Mesendoderm (in vitro differentiated cells): ENCODE measurements around the gene MEX3A.

Experiments
- DNase-seq: peaks from one replicate; pipeline ENCODE4 v3.0.0; 2013
- H2AK5ac ChIP-seq: 2 replicates; pipeline ENCODE4 v1.6.1; 2013; ENCODE audit warnings: low read length, inconsistent platforms
- H2BK120ac ChIP-seq: 2 replicates; pipeline ENCODE4 v1.6.1; 2013; ENCODE audit warnings: low read depth, mild to moderate bottlenecking, low read length, moderate library complexity, mixed read lengths
- H2BK15ac ChIP-seq: replicated peaks from 2 replicates; pipeline ENCODE4 v1.6.1; 2013; ENCODE audit warnings: low read depth, mild to moderate bottlenecking, moderate library complexity
- H2BK5ac ChIP-seq: 2 replicates; pipeline ENCODE4 v1.6.1; 2013; ENCODE audit warnings: low read length, inconsistent platforms
- H3K18ac ChIP-seq: 2 replicates; pipeline ENCODE4 v1.6.1; 2013; ENCODE audit warnings: mild to moderate bottlenecking, low read length, mixed read lengths
- H3K23ac ChIP-seq: one replicate; pipeline ENCODE4 v1.6.1; 2013; ENCODE audit warnings: low read length
- H3K27ac ChIP-seq: 2 replicates; pipeline ENCODE4 v1.5.1; 2013; ENCODE audit warnings: low read depth, mild to moderate bottlenecking, inconsistent platforms, low read length, moderate library complexity
- H3K27me3 ChIP-seq: 2 replicates; pipeline ENCODE4 v1.6.1; 2013; ENCODE audit warnings: low read length, control low read depth, mild to moderate bottlenecking, inconsistent platforms; ENCODE audit not compliant: insufficient read depth, poor library complexity
- H3K36me3 ChIP-seq: 2 replicates; pipeline ENCODE4 v1.6.1; 2013; ENCODE audit warnings: low read length, inconsistent platforms; ENCODE audit not compliant: control insufficient read depth, insufficient read depth
- H3K4ac ChIP-seq: one replicate; pipeline ENCODE4 v1.6.1; 2013; ENCODE audit warnings: low read depth, mild to moderate bottlenecking, low read length, moderate library complexity
- H3K4me1 ChIP-seq: 2 replicates; pipeline ENCODE4 v1.6.1; 2013; ENCODE audit warnings: low read depth, low read length, inconsistent platforms; ENCODE audit not compliant: control insufficient read depth
- H3K4me2 ChIP-seq: 2 replicates; pipeline ENCODE4 v1.6.1; 2013; ENCODE audit warnings: low read length
- H3K4me3 ChIP-seq: 2 replicates; pipeline ENCODE4 v1.5.1; 2013; ENCODE audit warnings: mild to moderate bottlenecking, low read length
- H3K56ac ChIP-seq: one replicate; pipeline ENCODE4 v1.6.1; 2013; ENCODE audit warnings: low read length
- H3K79me1 ChIP-seq: 2 replicates; pipeline ENCODE4 v1.6.1; 2013; ENCODE audit warnings: low read length, inconsistent platforms
- H3K79me2 ChIP-seq: 2 replicates; pipeline ENCODE4 v1.6.1; 2013; ENCODE audit warnings: mild to moderate bottlenecking, low read length; ENCODE audit not compliant: control insufficient read depth, insufficient read depth
- H3K9ac ChIP-seq: 2 replicates; pipeline ENCODE4 v1.6.1; 2013; ENCODE audit warnings: low read length, inconsistent platforms
- H4K5ac ChIP-seq: one replicate; pipeline ENCODE4 v1.6.1; 2013; ENCODE audit warnings: low read length
- H4K8ac ChIP-seq: one replicate; pipeline ENCODE4 v1.6.1; 2013; ENCODE audit warnings: low read depth, mild to moderate bottlenecking, control low read depth, low read length, moderate library complexity
- WGBS: extraction: QIAGEN DNeasy Blood & Tissue Kit; methylation state at CpG from one replicate; pipeline ENCODE4 v1.1.7; 2013; ENCODE audit warnings: low lambda C conversion rate, missing lambda C conversion rate; ENCODE audit not compliant: insufficient coverage; ENCODE audit errors: extremely low coverage; 5-methylcytosine and 5-hydroxymethylcytosine counted together

MEX3A gene

GRCh38 chr1:156077430-156077760, 4.9 kb downstream of the MEX3A start:
- Histone ChIP-seq H4K8ac (no peak overlapping the region), H2BK5ac (no peak overlapping the region), H3K4ac (no peak overlapping the region), H3K23ac (peak overlapping the region; percentile 72), H2BK15ac (no peak overlapping the region), H3K79me2 (peaks cover 64% of the 10 kb centered on the region), H3K27ac (no peak overlapping the region), H3K9ac (peak overlapping the region; percentile 61), H2AK5ac (peak overlapping the region; percentile 52), H4K5ac (no peak overlapping the region), H3K56ac (peak overlapping the region; percentile 77), H3K36me3 (peaks cover 5% of the 10 kb centered on the region), H3K27me3 (no peaks in the 10 kb centered on the region), H3K4me3 (no peak overlapping the region), H3K4me2 (peak overlapping the region; percentile 12), H3K18ac (no peak overlapping the region), H3K79me1 (peaks cover 31% of the 10 kb centered on the region), H3K4me1 (peaks cover 49% of the 10 kb centered on the region), H2BK120ac (no peak overlapping the region)
- no peak for DNase-seq
- no CpG with 5 or more reads among the region's 19 CpGs for WGBS

DNA sequence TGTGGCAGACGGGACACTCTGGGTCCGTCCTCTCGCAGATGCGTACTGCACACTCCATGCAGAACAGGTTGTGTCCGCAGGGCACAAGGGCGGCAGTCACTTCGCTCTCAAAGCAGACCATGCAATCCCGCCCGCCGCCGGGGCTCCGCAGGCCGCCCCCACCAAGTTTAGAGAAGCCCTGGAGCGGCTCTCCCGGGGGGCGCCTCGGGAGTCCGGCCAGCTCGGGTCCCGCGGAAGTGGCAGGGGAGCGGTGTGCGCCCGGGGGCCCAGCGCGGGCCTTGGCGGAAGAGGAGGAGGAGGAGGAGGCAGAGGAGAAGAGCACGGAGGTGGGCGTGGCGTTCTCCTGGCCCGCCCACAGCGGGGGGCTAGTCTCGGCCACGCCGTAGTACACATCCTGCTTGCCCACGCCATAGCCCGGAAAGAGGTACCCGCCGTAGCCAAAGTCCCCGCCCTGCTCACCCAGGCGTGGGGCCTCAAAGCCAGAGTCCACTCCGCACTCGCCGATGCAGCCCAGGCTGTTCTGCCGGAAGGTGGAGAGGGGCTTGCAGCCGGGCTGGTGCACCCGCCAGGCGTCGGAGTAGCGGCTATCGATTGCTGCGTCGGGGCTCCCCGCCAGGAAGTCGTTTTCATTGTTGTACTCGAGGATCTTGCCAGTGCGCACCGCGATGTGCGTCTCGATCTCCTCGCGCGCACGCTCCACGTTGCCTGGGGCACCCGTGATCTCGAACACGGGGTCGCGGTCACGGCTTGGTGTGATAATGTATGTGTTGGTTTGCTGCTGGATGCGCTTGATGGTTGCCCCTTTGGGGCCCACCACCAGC, 5.4 kb downstream of the MEX3A start:
- Histone ChIP-seq H2BK15ac (no peak overlapping the region), H3K4ac (peak overlapping the region; percentile 24), H3K4me2 (peak overlapping the region; percentile 28), H3K36me3 (peaks cover 5% of the 10 kb centered on the region), H3K4me1 (peaks cover 49% of the 10 kb centered on the region), H3K9ac (peak overlapping the region; percentile 61), H4K8ac (no peak overlapping the region), H2BK120ac (no peak overlapping the region), H4K5ac (no peak overlapping the region), H3K23ac (peak overlapping the region; percentile 99), H3K27me3 (no peaks in the 10 kb centered on the region), H3K79me1 (peaks cover 31% of the 10 kb centered on the region), H3K56ac (peak overlapping the region; percentile 77), H3K4me3 (no peak overlapping the region), H3K79me2 (peaks cover 63% of the 10 kb centered on the region), H3K18ac (peak overlapping the region; percentile 19), H2BK5ac (peak overlapping the region; percentile 18), H2AK5ac (peak overlapping the region; percentile 54), H3K27ac (peak overlapping the region; percentile 59)
- no peak for DNase-seq
- WGBS, result no CpG with 5 or more reads among the region's 73 CpGs

DNA sequence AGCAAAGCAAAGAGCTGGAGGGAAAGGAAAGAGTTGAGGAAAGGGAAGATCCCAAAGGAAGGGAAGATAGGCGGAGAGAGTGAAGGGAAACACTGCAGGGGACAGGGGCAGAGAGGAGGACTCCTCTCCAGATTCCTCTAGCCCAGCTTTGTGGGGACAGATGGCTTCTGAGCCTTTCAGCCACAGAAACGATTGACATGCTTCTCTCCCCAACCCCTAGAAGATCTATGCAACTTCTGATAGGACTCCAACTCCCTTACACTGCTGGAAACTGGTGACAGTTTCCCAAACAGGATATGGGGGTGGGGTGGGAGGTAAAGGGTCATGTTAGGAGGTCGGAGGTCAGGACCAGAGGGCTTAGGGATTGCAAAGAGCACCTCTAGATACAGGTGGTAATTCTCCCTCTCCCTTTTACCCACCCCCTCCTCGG, 6.5 kb downstream of the MEX3A start:
- no peak for DNase-seq
- H4K8ac ChIP-seq, result no peak overlapping the region
- no peak overlapping the region for H4K5ac ChIP-seq
- H3K18ac ChIP-seq, result no peak overlapping the region
- no peak overlapping the region for H2BK120ac ChIP-seq
- no peak overlapping the region for H3K4me2 ChIP-seq
- H2AK5ac ChIP-seq, result no peak overlapping the region
- peak overlapping the region; percentile 27 for H3K9ac ChIP-seq
- no peak overlapping the region for H3K4me3 ChIP-seq
- H3K27me3 ChIP-seq, result no peaks in the 10 kb centered on the region
- no peak overlapping the region for H3K4ac ChIP-seq
- no peak overlapping the region for H2BK5ac ChIP-seq
- peak overlapping the region; percentile 49 for H3K56ac ChIP-seq
- H2BK15ac ChIP-seq, result no peak overlapping the region
- H3K36me3 ChIP-seq, result peaks cover 5% of the 10 kb centered on the region
- no CpG with 5 or more reads among the region's 4 CpGs for WGBS
- H3K79me1 ChIP-seq, result peaks cover 31% of the 10 kb centered on the region
- no peak overlapping the region for H3K23ac ChIP-seq
- H3K4me1 ChIP-seq, result peaks cover 49% of the 10 kb centered on the region
- peaks cover 54% of the 10 kb centered on the region for H3K79me2 ChIP-seq
- H3K27ac ChIP-seq, result no peak overlapping the region

DNA sequence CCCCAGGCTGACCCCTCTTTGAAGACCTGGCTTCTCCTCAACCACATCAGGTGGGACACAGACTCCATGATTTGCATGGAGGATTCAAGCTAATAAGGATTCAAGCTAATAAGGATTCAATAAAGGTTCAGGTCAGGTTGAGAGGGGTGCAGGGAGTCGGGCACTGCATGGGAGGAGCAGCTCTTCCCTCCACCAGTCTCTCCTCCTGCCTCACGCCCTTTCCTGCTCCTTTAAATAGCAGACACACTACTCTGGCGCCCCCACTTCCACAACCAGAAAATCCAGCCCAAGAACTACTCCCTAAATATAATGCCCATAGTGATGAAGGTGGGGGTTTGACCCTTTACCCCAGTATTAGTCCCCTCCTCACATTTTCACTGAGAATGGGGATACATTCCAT, 7.1 kb downstream of the MEX3A start:
- peaks cover 31% of the 10 kb centered on the region for H3K79me1 ChIP-seq
- H3K4me3 ChIP-seq, result no peak overlapping the region
- peaks cover 49% of the 10 kb centered on the region for H3K4me1 ChIP-seq
- no peak overlapping the region for H2BK120ac ChIP-seq
- no CpG with 5 or more reads among the region's 3 CpGs for WGBS
- H2BK5ac ChIP-seq, result no peak overlapping the region
- H3K56ac ChIP-seq, result no peak overlapping the region
- no peak overlapping the region for H4K8ac ChIP-seq
- H3K27ac ChIP-seq, result peak overlapping the region; percentile 13
- H3K4ac ChIP-seq, result no peak overlapping the region
- H3K23ac ChIP-seq, result no peak overlapping the region
- H3K36me3 ChIP-seq, result peaks cover 5% of the 10 kb centered on the region
- H3K4me2 ChIP-seq, result no peak overlapping the region
- H3K27me3 ChIP-seq, result no peaks in the 10 kb centered on the region
- no peak overlapping the region for H2AK5ac ChIP-seq
- peaks cover 48% of the 10 kb centered on the region for H3K79me2 ChIP-seq
- no peak overlapping the region for H3K18ac ChIP-seq
- no peak overlapping the region for H3K9ac ChIP-seq
- DNase-seq, result no peak
- no peak overlapping the region for H2BK15ac ChIP-seq
- H4K5ac ChIP-seq, result no peak overlapping the region

DNA sequence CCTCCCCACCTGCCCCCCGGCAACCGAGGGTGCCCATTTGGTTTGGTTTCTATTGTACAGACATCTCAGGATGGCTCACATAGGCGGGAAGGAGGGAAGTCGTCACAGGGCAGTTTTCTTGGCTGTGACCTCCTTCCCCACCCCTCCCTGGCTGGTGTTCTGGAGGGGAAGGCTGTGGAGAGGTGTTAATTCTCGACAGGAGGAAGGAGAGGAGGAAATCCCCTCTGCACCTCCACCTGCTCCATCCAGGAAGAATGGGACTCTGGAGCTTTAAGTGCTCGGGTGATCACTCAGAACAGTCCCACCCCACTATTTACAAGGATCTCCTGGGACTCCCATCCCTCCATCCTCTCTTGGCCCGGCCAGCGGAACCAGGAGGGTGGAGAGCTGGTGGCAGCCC, 7.6 kb downstream of the MEX3A start:
- peak; percentile 66 for DNase-seq
- H4K5ac ChIP-seq, result no peak overlapping the region
- H3K4me2 ChIP-seq, result no peak overlapping the region
- H2BK5ac ChIP-seq, result no peak overlapping the region
- no peaks in the 10 kb centered on the region for H3K27me3 ChIP-seq
- no peak overlapping the region for H3K18ac ChIP-seq
- no peak overlapping the region for H3K4ac ChIP-seq
- peaks cover 5% of the 10 kb centered on the region for H3K36me3 ChIP-seq
- WGBS, result no CpG with 5 or more reads among the region's 8 CpGs
- peaks cover 48% of the 10 kb centered on the region for H3K4me1 ChIP-seq
- no peak overlapping the region for H3K23ac ChIP-seq
- H3K79me1 ChIP-seq, result peaks cover 30% of the 10 kb centered on the region
- no peak overlapping the region for H2AK5ac ChIP-seq
- H2BK15ac ChIP-seq, result no peak overlapping the region
- H4K8ac ChIP-seq, result no peak overlapping the region
- no peak overlapping the region for H2BK120ac ChIP-seq
- H3K27ac ChIP-seq, result peak overlapping the region; percentile 13
- H3K56ac ChIP-seq, result no peak overlapping the region
- peak overlapping the region; percentile 18 for H3K9ac ChIP-seq
- H3K79me2 ChIP-seq, result peaks cover 43% of the 10 kb centered on the region
- H3K4me3 ChIP-seq, result no peak overlapping the region
